Measurements from ENCODE around the gene FBXO46.
"Not testable (repeated sequence)": the region's sequence is repeated elsewhere in the genome, so short reads cannot be mapped to it uniquely, and the experiment has no call there.

The FBXO46 gene

GRCh38 chr19:45752639-45753038 lies 21.9 kb upstream of the FBXO46 start:
- no peak overlapping the region for H2AFZ ChIP-seq (ENCODE audit: insufficient read depth, low read length, poor library complexity)
- no peak overlapping the region for H3K27ac ChIP-seq (ENCODE audit: low read depth, low read length)
- H3K79me1 ChIP-seq (ENCODE audit: low read length): no peaks in the 10 kb centered on the region
- DNase-seq: no peak
- no peak overlapping the region for H3K14ac ChIP-seq (ENCODE audit: low read length)
- H3K9ac ChIP-seq (ENCODE audit: low read length): no peak overlapping the region
- no peaks in the 10 kb centered on the region for H3K4me1 ChIP-seq (ENCODE audit: control insufficient read depth in 1 of 2, insufficient read depth in 2 of 2, low read length in 2 of 2)
- no peaks in the 10 kb centered on the region for H3K9me3 ChIP-seq (ENCODE audit: insufficient read depth, low read depth, low read length)
- H3K79me2 ChIP-seq (ENCODE audit: control insufficient read depth, insufficient read depth, low read length, poor library complexity): no peaks in the 10 kb centered on the region
- no peak overlapping the region for H3K18ac ChIP-seq (ENCODE audit: low read length)
- no peak overlapping the region for H3K4me2 ChIP-seq (ENCODE audit: low read length)
- H2AK5ac ChIP-seq (ENCODE audit: low read length): no peak overlapping the region
- H3K36me3 ChIP-seq (ENCODE audit: control insufficient read depth in 1 of 2, insufficient read depth in 2 of 2, low read length in 2 of 2): no peaks in the 10 kb centered on the region
- H4K91ac ChIP-seq (ENCODE audit: low read depth, low read length): no peak overlapping the region
- H2BK120ac ChIP-seq (ENCODE audit: insufficient read depth, low read length, poor library complexity): no peak overlapping the region
- no peak overlapping the region for H3K4me3 ChIP-seq (ENCODE audit: low read depth, low read length)
- no peaks in the 10 kb centered on the region for H3K27me3 ChIP-seq (ENCODE audit: insufficient read depth, low read length)
- H3K4ac ChIP-seq (ENCODE audit: low read depth, low read length): no peak overlapping the region
- no peak overlapping the region for H2BK12ac ChIP-seq (ENCODE audit: low read length)
- no peak overlapping the region for H4K8ac ChIP-seq (ENCODE audit: low read depth, low read length)
- no peak overlapping the region for H2BK5ac ChIP-seq (ENCODE audit: low read depth, low read length, poor library complexity)
- WGBS (ENCODE audit: extremely low coverage, insufficient coverage, insufficient read length): no CpG with 5 or more reads among the region's 12 CpGs
- no peak overlapping the region for H4K12ac ChIP-seq (ENCODE audit: low read depth, low read length)
- H3K23ac ChIP-seq (ENCODE audit: low read length): no peak overlapping the region

DNA sequence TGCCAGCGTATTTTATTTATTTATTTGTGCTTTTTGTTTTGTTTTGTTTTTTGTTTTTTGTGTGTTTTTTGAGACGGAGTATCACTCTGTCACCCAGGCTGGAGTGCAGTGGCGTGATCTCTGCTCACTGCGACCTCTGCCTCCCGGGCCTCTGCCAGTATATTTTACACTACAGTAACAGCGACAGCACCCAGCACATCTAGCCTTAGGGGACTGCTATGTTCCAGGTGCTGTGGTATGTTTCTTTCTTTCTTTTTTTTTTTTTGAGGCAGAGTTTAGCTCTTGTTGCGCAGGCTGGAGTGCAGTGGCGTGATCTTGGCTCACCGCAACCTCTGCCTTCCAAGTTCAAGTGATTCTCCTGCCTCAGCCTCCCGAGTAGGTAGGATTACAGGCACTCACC lies 20.8 kb upstream of the FBXO46 start:
- H3K4me2 ChIP-seq (ENCODE audit: low read length); H3K9ac ChIP-seq (ENCODE audit: low read length); H3K4me1 ChIP-seq (ENCODE audit: control insufficient read depth in 1 of 2, insufficient read depth in 2 of 2, low read length in 2 of 2); H2BK5ac ChIP-seq (ENCODE audit: low read depth, low read length, poor library complexity); H2BK120ac ChIP-seq (ENCODE audit: insufficient read depth, low read length, poor library complexity); H3K14ac ChIP-seq (ENCODE audit: low read length); H3K23ac ChIP-seq (ENCODE audit: low read length); H3K79me2 ChIP-seq (ENCODE audit: control insufficient read depth, insufficient read depth, low read length, poor library complexity); H3K18ac ChIP-seq (ENCODE audit: low read length); H3K27ac ChIP-seq (ENCODE audit: low read depth, low read length); H4K91ac ChIP-seq (ENCODE audit: low read depth, low read length); H4K12ac ChIP-seq (ENCODE audit: low read depth, low read length); H3K36me3 ChIP-seq (ENCODE audit: control insufficient read depth in 1 of 2, insufficient read depth in 2 of 2, low read length in 2 of 2); H3K9me3 ChIP-seq (ENCODE audit: insufficient read depth, low read depth, low read length); H4K8ac ChIP-seq (ENCODE audit: low read depth, low read length); H2BK12ac ChIP-seq (ENCODE audit: low read length); H2AFZ ChIP-seq (ENCODE audit: insufficient read depth, low read length, poor library complexity); H3K4me3 ChIP-seq (ENCODE audit: low read depth, low read length); H3K79me1 ChIP-seq (ENCODE audit: low read length); H2AK5ac ChIP-seq (ENCODE audit: low read length); H3K27me3 ChIP-seq (ENCODE audit: insufficient read depth, low read length); H3K4ac ChIP-seq (ENCODE audit: low read depth, low read length): not testable (repeated sequence)
- no CpG with 5 or more reads among the region's 10 CpGs for WGBS (ENCODE audit: extremely low coverage, insufficient coverage, insufficient read length)
- peak; percentile 51 to 69 for DNase-seq

DNA sequence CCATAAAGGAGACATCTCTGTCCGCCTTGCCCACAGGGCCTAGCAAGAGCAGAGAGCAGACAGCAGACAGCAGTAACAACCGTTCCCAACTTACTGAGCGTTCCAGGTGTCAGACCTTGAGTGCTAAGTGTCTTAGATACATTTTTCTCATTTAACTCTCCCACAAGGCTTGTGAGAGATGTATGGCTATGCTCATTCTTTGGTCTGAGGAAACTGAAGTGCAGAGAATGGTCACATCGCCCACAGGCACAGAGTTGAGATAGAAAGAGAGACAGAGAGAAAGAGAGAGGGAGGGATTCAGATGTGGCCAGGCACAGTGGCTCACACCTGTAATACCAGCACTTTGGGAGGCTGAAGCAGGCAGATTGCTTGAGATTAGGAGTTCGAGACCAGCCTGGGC lies 16.8 kb upstream of the FBXO46 start:
- Histone ChIP-seq H2AFZ (ENCODE audit: insufficient read depth, low read length, poor library complexity) (no peak overlapping the region), H2BK5ac (ENCODE audit: low read depth, low read length, poor library complexity) (no peak overlapping the region), H3K27me3 (ENCODE audit: insufficient read depth, low read length) (no peaks in the 10 kb centered on the region), H4K8ac (ENCODE audit: low read depth, low read length) (no peak overlapping the region), H3K36me3 (ENCODE audit: control insufficient read depth in 1 of 2, insufficient read depth in 2 of 2, low read length in 2 of 2) (no peaks in the 10 kb centered on the region), H2AK5ac (ENCODE audit: low read length) (no peak overlapping the region), H3K4ac (ENCODE audit: low read depth, low read length) (no peak overlapping the region), H3K18ac (ENCODE audit: low read length) (no peak overlapping the region), H3K9me3 (ENCODE audit: insufficient read depth, low read depth, low read length) (no peaks in the 10 kb centered on the region), H2BK120ac (ENCODE audit: insufficient read depth, low read length, poor library complexity) (no peak overlapping the region), H3K9ac (ENCODE audit: low read length) (no peak overlapping the region), H2BK12ac (ENCODE audit: low read length) (no peak overlapping the region), H3K27ac (ENCODE audit: low read depth, low read length) (no peak overlapping the region), H3K4me2 (ENCODE audit: low read length) (no peak overlapping the region), H4K91ac (ENCODE audit: low read depth, low read length) (no peak overlapping the region), H3K4me1 (ENCODE audit: control insufficient read depth in 1 of 2, insufficient read depth in 2 of 2, low read length in 2 of 2) (peaks cover 3 to 9% of the 10 kb centered on the region in 2 experiments), H3K14ac (ENCODE audit: low read length) (no peak overlapping the region), H3K79me2 (ENCODE audit: control insufficient read depth, insufficient read depth, low read length, poor library complexity) (no peaks in the 10 kb centered on the region), H4K12ac (ENCODE audit: low read depth, low read length) (no peak overlapping the region), H3K23ac (ENCODE audit: low read length) (no peak overlapping the region), H3K4me3 (ENCODE audit: low read depth, low read length) (no peak overlapping the region), H3K79me1 (ENCODE audit: low read length) (peaks cover 2% of the 10 kb centered on the region)
- peak; percentile 68 to 74 for DNase-seq
- WGBS (ENCODE audit: extremely low coverage, insufficient coverage, insufficient read length): no CpG with 5 or more reads among the region's 5 CpGs

DNA sequence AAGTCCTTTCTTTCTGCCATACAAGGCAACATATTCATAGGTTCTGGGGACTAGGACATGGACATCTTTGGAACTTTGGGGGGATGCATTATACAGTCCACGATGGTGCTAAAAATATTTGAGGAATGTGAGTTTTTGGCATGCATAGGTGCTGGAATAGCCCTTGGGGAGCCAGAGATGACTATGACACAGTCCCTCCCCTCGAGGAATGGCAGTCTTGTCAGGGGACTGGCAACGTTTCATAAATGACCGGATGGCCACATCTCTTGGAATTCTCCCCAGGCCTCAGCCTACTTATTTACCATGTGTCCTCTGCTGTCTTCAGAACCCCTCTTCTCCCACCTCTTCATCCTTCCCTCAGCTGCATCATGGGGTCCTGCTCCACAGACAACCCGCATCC lies 16.2 kb upstream of the FBXO46 start:
- Histone ChIP-seq H3K9me3 (ENCODE audit: insufficient read depth, low read depth, low read length) (no peaks in the 10 kb centered on the region), H3K23ac (ENCODE audit: low read length) (no peak overlapping the region), H4K8ac (ENCODE audit: low read depth, low read length) (no peak overlapping the region), H4K12ac (ENCODE audit: low read depth, low read length) (no peak overlapping the region), H3K14ac (ENCODE audit: low read length) (no peak overlapping the region), H2AFZ (ENCODE audit: insufficient read depth, low read length, poor library complexity) (no peak overlapping the region), H3K79me2 (ENCODE audit: control insufficient read depth, insufficient read depth, low read length, poor library complexity) (no peaks in the 10 kb centered on the region), H3K9ac (ENCODE audit: low read length) (no peak overlapping the region), H2BK5ac (ENCODE audit: low read depth, low read length, poor library complexity) (no peak overlapping the region), H3K4me3 (ENCODE audit: low read depth, low read length) (no peak overlapping the region), H3K4me2 (ENCODE audit: low read length) (no peak overlapping the region), H4K91ac (ENCODE audit: low read depth, low read length) (no peak overlapping the region), H3K27ac (ENCODE audit: low read depth, low read length) (no peak overlapping the region), H3K18ac (ENCODE audit: low read length) (no peak overlapping the region), H2BK12ac (ENCODE audit: low read length) (no peak overlapping the region), H3K79me1 (ENCODE audit: low read length) (peaks cover 2% of the 10 kb centered on the region), H3K4me1 (ENCODE audit: control insufficient read depth in 1 of 2, insufficient read depth in 2 of 2, low read length in 2 of 2) (peaks cover 3 to 9% of the 10 kb centered on the region in 2 experiments), H3K36me3 (ENCODE audit: control insufficient read depth in 1 of 2, insufficient read depth in 2 of 2, low read length in 2 of 2) (no peaks in the 10 kb centered on the region), H3K4ac (ENCODE audit: low read depth, low read length) (no peak overlapping the region), H3K27me3 (ENCODE audit: insufficient read depth, low read length) (no peaks in the 10 kb centered on the region), H2BK120ac (ENCODE audit: insufficient read depth, low read length, poor library complexity) (no peak overlapping the region), H2AK5ac (ENCODE audit: low read length) (no peak overlapping the region)
- WGBS (ENCODE audit: extremely low coverage, insufficient coverage, insufficient read length): no CpG with 5 or more reads among the region's 5 CpGs
- DNase-seq: peak in 1 of 2 donors; percentile 70

All from trophoblast cell (in vitro differentiated cells and primary cell).